GM19397 (cell line): Measurements from ENCODE around the gene LKAAEAR1.
"Not testable (repeated sequence)": the region's sequence is repeated elsewhere in the genome, so short reads cannot be mapped to it uniquely, and the experiment has no call there.

ENCODE experiments used
- ATAC-seq: cut with Tn5 transposase; IDR thresholded peaks from one replicate; pipeline ENCODE4 v1.9.1; 2021; ENCODE audit warnings: mild to moderate bottlenecking, moderate library complexity; ENCODE audit not compliant: unreplicated experiment

LKAAEAR1 gene

DNA sequence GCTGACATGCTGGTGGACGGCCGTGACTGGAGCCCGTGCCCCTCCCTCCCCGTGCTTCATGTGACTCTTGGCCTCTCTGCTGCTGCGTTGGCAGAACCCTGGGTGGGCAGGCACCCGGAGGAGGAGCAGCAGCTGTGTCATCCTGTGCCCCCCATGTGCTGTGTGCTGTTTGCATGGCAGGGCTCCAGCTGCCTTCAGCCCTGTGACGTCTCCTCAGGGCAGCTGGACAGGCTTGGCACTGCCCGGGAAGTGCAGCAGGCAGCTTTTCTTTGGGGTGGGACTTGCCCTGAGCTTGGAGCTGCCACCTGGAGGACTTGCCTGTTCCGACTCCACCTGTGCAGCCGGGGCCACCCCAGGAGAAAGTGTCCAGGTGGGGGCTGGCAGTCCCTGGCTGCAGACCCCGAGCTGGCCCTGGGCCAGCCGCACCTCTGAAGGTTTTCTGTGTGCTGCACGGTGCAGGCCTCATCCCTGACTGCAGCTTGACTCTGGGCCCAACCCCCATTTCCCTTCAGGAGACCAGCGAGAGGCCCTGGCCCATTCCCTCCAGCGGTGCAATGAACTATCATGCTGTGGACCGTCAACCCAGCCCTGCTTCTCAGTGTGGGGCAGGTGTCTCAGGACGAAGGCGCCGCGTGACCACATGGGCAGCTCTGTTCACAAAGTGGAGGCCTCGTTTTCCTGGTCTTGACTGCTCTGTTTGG is 15.0 kb upstream of the LKAAEAR1 start:
- ATAC-seq: no peak

DNA sequence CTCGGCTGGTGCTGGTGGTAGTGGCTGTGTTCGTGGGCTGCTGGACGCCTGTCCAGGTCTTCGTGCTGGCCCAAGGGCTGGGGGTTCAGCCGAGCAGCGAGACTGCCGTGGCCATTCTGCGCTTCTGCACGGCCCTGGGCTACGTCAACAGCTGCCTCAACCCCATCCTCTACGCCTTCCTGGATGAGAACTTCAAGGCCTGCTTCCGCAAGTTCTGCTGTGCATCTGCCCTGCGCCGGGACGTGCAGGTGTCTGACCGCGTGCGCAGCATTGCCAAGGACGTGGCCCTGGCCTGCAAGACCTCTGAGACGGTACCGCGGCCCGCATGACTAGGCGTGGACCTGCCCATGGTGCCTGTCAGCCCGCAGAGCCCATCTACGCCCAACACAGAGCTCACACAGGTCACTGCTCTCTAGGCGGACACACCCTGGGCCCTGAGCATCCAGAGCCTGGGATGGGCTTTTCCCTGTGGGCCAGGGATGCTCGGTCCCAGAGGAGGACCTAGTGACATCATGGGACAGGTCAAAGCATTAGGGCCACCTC is 14.3 kb upstream of the LKAAEAR1 start:
- no peak for ATAC-seq

DNA sequence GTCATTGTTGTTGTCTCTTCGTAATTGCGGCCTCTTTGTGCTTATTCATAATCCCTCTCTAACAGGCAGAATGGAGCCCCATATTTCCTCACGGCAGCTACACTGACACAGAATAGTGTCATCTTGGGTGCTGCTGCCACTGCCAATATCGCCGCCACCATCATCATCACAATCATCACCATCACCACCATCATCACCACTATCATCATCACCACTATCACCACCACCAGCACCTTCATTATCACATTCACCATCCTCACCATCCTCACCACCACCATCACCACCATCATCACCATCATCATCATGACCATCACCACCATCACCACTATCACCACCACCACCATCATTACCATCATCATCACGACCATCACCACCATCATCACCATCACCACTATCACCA is 12.3 kb upstream of the LKAAEAR1 start:
- no peak for ATAC-seq

DNA sequence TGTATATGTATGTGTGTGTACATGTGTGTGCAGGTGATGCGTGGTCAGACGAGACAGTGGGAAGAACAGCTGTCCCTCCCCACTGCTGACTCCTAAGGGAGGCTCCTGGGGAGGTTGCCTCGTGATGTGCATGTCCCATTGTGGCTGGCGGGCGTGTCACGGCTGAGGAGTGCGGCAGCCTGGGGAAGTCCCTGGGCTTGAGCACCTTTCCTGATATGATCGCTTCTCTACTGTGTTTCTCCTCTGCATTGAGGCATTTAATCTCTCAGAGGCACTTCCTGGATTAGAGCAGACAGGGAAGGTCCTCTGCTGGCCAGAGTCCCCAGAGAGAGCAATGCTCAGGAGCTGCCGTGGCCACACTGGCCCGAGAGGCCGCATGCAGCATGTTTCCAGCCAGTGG is 11.7 kb upstream of the LKAAEAR1 start:
- ATAC-seq: no peak

DNA sequence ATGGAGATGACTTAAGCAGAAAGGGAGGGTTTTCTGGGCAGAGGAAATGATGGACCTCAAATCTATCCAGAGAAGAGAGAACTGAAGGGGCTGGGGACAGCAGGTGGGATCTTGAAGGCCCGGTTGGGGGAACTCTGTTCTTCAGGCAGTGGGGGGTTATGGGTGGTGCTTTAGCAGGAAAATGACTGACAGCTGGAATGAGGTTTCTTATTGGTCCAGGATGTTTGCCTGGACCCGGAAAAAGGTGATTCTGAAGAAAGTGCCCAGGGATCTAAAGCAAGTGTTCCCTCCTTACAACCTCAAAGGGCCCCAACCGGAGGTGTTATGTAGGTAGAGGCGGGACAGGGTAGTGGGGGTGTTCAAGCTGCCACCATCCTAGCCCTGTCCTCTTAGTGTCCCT is 11.3 kb upstream of the LKAAEAR1 start:
- no peak for ATAC-seq

DNA sequence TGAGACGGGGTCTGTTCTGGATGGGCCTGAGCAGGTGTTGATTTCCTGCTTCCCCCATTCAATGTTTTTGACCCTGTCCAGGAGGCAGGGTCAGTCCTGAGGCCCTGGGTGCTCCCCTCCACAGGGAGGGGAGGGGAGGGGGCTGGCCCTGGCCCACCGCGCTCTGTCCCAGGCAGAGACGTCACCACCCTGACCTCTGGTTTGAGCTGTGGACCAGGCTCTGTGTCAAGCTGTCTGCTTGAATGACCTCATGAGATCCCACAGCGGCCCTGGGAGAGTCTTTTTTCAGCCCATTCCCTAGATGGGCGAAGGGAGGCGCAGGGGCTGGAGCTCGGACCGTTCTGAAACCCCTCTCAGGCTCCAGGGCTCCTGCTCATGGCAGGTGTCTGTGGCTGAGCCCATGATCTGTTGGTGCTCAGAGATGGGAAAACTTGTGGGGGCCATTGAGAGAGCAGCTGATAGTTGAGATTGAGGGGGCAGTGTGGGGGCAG is 8.9 kb upstream of the LKAAEAR1 start:
- ATAC-seq: no peak

- ATAC-seq: no peak
Measured at GRCh38 chr20:64092258-64093012, 8.2 kb upstream of the LKAAEAR1 start.

GRCh38 chr20:64091770-64092169 is 7.6 kb upstream of the LKAAEAR1 start:
- ATAC-seq: no peak

DNA sequence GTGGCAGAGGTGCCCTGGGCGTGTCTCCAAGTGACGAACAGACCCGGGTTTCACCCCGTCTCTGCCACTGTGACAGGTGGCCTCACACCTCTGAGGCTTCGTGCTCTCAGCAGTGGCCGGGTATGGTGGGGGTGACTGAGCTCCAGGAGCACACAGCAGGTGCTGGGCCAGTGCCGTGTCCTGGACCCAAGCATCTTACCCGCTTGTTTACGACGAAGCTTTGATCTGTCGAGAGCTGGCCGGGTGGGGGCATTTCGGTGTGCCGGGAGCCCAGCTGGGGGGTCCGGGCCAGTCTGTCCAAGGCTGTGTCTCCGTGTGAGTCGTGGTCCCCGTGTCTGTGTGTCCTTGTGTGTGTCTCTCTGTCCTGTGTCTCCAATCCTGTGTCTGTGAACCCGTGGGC is 7.1 kb upstream of the LKAAEAR1 start:
- no peak for ATAC-seq

DNA sequence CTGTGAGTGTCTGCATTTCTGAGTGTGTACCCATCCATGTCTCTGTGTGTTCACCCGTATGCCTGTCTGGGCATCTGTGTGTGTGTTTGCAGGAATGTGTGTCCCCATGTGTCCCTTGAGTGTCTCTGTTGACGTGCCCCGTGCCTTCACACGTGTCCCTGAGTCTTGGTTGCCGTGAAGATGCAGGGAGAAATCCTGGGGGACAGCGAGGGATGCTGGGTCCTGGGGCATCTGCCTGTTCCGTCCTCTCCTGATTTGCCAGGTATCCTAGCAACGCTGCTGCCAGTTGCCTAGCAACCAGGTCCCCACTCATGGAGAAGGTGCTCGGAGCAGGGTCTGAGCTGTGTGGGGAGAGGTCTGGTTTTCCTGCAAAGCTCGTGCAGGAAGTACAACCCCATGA is 6.0 kb upstream of the LKAAEAR1 start:
- ATAC-seq: no peak

DNA sequence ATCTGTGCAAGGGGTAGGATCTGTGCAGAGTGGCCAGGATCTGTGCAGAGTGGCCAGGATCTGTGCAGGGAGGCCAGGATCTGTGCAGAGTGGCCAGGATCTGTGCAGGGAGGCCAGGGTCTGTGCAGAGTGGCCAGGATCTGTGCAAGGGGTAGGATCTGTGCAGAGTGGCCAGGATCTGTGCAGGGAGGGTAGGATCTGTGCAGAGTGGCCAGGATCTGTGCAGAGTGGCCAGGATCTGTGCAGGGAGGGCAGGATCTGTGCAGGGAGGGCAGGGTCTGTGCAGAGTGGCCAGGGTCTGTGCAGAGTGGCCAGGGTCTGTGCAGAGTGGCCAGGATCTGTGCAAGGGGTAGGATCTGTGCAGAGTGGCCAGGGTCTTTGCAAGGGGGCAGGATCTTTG is 4.4 kb upstream of the LKAAEAR1 start:
- not testable (repeated sequence) for ATAC-seq

DNA sequence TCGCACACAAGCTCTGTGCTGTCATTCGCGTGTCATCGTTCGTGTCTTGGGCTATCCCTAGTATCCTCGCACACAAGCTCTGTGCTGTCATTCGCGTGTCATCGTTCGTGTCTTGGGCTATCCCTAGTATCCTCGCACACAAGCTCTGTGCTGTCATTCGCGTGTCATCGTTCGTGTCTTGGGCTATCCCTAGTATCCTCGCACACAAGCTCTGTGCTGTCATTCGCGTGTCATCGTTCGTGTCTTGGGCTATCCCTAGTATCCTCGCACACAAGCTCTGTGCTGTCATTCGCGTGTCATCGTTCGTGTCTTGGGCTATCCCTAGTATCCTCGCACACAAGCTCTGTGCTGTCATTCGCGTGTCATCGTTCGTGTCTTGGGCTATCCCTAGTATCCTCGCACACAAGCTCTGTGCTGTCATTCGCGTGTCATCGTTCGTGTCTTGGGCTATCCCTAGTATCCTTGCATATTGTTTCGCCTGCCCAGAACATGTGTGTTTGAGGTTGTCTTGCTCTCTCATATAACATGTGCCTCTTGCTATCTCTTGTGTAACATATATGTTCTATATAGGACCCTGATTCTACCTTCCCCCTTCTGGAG is 3.1 kb upstream of the LKAAEAR1 start:
- not testable (repeated sequence) for ATAC-seq

DNA sequence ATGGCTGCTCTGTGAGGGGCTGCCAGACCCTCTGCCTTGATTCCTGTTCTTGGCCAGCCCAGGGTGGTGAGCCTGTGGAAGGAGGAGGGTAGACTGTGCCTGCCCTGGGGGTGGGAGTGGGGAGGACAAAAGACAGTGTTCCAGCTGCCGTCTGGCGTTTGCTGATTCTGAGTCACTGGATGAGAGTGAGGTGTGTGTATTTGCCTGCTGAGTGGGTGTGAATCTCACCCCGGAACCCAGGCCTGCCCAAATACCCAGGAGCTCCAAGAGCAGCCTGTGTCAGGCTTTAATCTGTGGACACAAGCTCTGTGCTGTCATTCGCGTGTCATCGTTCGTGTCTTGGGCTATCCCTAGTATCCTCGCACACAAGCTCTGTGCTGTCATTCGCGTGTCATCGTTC is 2.6 kb upstream of the LKAAEAR1 start:
- no peak for ATAC-seq

GRCh38 chr20:64084685-64085152 is 521 bp upstream of the LKAAEAR1 start:
- ATAC-seq: no peak

DNA sequence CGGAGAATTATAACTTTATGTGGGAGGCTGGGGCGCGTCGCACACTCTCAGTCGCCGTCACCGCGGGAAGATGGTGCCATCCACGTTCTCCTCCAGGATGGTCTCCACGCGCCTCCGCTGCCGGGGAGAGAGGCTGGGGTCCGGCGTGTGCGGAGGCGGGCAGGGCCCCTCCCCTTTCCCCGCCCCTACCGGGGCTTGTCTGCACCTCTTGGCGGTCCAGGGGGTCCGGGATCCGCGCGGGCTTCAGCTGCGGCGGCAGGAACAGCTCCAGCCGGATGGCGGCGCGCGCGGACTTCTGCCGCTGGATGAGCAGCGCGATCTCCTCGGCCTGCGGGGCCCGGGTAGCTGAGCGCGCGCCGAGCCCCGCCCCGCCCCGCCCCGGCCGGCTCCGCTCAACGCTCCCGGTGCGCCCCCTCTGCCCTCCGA is 807 bp downstream of the LKAAEAR1 start:
- ATAC-seq: no peak

DNA sequence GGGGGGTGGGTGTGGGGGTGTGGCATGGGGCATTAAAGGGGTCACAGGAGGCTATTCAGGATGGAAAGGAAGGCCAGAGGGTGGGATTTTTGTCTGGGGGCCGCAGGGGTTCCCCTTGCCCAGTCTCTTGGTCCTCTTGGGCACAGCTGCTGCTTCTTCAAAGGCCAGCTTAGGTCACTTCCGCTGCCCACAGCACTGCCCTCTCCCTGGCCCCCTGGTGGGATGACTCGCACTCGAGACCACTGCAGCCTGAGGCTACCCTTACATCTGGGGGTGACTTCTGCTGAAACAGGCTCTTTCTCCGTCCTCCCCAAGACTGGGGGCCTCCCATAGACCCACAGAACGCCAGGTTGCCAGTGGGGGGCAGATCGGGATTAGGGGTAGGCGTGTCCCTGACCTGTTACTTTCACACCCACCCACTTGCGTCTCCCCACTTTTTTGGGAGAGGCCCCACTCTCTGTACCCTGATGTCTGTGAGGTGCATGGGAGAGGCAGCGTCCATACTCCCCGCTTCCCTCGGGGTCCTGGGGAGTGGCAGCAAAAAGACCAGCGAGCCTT is 1.3 kb downstream of the LKAAEAR1 start:
- ATAC-seq: no peak

DNA sequence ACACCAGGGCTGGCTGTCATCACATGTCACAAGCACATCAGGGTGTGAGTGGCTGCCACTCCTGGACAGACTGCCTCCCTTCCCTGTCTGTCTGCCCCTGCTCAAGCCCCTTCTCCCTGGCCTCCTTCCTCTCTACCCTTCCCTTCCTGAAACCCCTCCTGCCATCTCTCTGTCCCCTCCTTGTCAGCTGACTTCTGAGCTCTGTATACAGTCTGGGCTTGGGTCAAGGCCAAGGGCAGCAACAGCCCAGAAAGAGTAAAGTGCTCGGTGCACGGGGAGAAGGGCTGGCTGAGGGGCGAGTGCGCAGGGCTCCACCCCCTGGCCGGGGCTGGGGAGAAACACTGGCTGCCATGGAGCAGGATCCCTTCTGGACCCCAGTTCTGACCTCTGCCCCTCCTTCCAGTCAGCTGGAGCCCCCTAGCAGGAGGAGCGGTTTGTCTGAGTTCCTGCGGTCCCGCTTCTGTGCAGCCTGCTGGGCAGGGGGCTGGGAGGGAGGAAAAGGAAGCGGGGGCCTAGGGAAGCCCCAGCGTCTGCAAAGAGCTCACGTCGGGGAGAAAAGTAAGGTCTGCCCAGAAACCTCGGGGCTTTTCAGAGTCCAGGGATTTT is 2.0 kb downstream of the LKAAEAR1 start:
- ATAC-seq: no peak

- ATAC-seq: no peak
Measured at GRCh38 chr20:64081624-64081964, 2.6 kb downstream of the LKAAEAR1 start.

- ATAC-seq: no peak
Measured at GRCh38 chr20:64080813-64081623, 3.2 kb downstream of the LKAAEAR1 start.
